Calu3 (cell line): ENCODE data around the gene SPAG4. TPM values are rescaled to one million over a fixed set of nuclear protein-coding genes. Genes with fewer than 3 reads are reported as not detected.

Experiments used
- BruUV-seq: library from RNA; stranded (reverse); fragments of 400-500 nt; replicated peaks from 2 replicates; lab custom pipeline; 2021; lab: Mats Ljungman, UMichigan
- CTCF ChIA-PET: fragments of 300-600 bp; sonication (Branson Sonifier 250); formaldehyde crosslinking; loops from one replicate; lab custom pipeline; 2022; ENCODE audit warnings: antibody characterized with exemption; lab: Charles Lee
- DNase-seq: peaks from one replicate; pipeline ENCODE4 v3.0.0; 2022
- H3K27ac Mint-ChIP-seq: one replicate; pipeline ENCODE4 v1.8.0; 2022; ENCODE audit warnings: mixed read lengths; ENCODE audit not compliant: unreplicated experiment
- H3K27me3 Mint-ChIP-seq: one replicate; pipeline ENCODE4 v1.8.0; 2022; ENCODE audit warnings: mixed read lengths; ENCODE audit not compliant: unreplicated experiment
- H3K36me3 Mint-ChIP-seq: one replicate; pipeline ENCODE4 v1.8.0; 2022; ENCODE audit warnings: mild to moderate bottlenecking, moderate library complexity, mixed read lengths; ENCODE audit not compliant: insufficient read depth, unreplicated experiment
- H3K4me1 Mint-ChIP-seq: one replicate; pipeline ENCODE4 v1.8.0; 2022; ENCODE audit warnings: mild to moderate bottlenecking, low read depth, mixed read lengths; ENCODE audit not compliant: unreplicated experiment
- H3K4me3 Mint-ChIP-seq: one replicate; pipeline ENCODE4 v1.8.0; 2022; ENCODE audit warnings: mild to moderate bottlenecking, low read depth, moderate library complexity, mixed read lengths; ENCODE audit not compliant: unreplicated experiment
- H3K9me3 Mint-ChIP-seq: one replicate; pipeline ENCODE4 v1.8.0; 2022; ENCODE audit warnings: low read depth, mixed read lengths; ENCODE audit not compliant: unreplicated experiment
- CTCF ChIP-seq: fragments of 200-600 bp; IDR thresholded peaks from one replicate; pipeline ENCODE4 v1.8.0; 2022; ENCODE audit warnings: antibody characterized with exemption; ENCODE audit not compliant: unreplicated experiment
- intact Hi-C: fragments of 100-400 bp; cut with micrococcal nuclease; formaldehyde crosslinking; loops from one replicate; pipeline ENCODE4 v1.10.0; 2022; ENCODE audit not compliant: unreplicated experiment
- total RNA-seq: library from RNA; stranded (reverse); gene quantifications from 2 replicates; pipeline ENCODE4 v1.2.3, GENCODE V29; 2022

The SPAG4 gene
- total RNA-seq, 1 experiment from 2014 or later, result 7.7 TPM

GRCh38 chr20:35587436-35587835, 28.2 kb upstream of the SPAG4 start:
- Mint-ChIP-seq H3K4me1 (no peaks in the 10 kb centered on the region), H3K4me3 (no peak overlapping the region), H3K27me3 (no peaks in the 10 kb centered on the region), H3K36me3 (peaks cover 19% of the 10 kb centered on the region), H3K27ac (no peak overlapping the region), H3K9me3 (no peaks in the 10 kb centered on the region)
- intact Hi-C loops, result no loop called here
- no peak for TF ChIP-seq CTCF
- no TSS peak for BruUV-seq
- CTCF ChIA-PET, result interaction anchor here (0.6 kb wide), 1 partner anchor 17 kb away, joined by 4 read pairs; no protein-coding TSS in a partner anchor
- DNase-seq, result no peak

GRCh38 chr20:35588397-35588796, 27.2 kb upstream of the SPAG4 start:
- Mint-ChIP-seq H3K4me3 (no peak overlapping the region), H3K36me3 (peaks cover 22% of the 10 kb centered on the region), H3K27me3 (no peaks in the 10 kb centered on the region), H3K4me1 (no peaks in the 10 kb centered on the region), H3K9me3 (no peaks in the 10 kb centered on the region), H3K27ac (no peak overlapping the region)
- DNase-seq, result no peak
- CTCF ChIA-PET, result no interaction called here
- TF ChIP-seq CTCF, result no peak
- no TSS peak for BruUV-seq
- intact Hi-C loops, result no loop called here

GRCh38 chr20:35592339-35592974, 23.2 kb upstream of the SPAG4 start:
- no peaks in the 10 kb centered on the region for H3K27me3 Mint-ChIP-seq
- intact Hi-C loops, result no loop called here
- CTCF ChIA-PET, result interaction anchor here (0.6 to 0.7 kb wide), 2 partner anchors 11 to 28 kb away, joined by 5 to 9 read pairs; no protein-coding TSS in a partner anchor
- peaks cover 23% of the 10 kb centered on the region for H3K36me3 Mint-ChIP-seq
- no peaks in the 10 kb centered on the region for H3K9me3 Mint-ChIP-seq
- no peak overlapping the region for H3K4me3 Mint-ChIP-seq
- no peak for TF ChIP-seq CTCF
- no TSS peak for BruUV-seq
- H3K27ac Mint-ChIP-seq, result no peak overlapping the region
- H3K4me1 Mint-ChIP-seq, result peaks cover 16% of the 10 kb centered on the region
- no peak for DNase-seq

- DNase-seq, result no peak
- Mint-ChIP-seq H3K4me1 (peaks cover 27% of the 10 kb centered on the region), H3K36me3 (peaks cover 27% of the 10 kb centered on the region), H3K4me3 (no peak overlapping the region), H3K27me3 (no peaks in the 10 kb centered on the region), H3K9me3 (no peaks in the 10 kb centered on the region), H3K27ac (no peak overlapping the region)
- CTCF ChIA-PET, result interaction anchor here (0.6 to 2.2 kb wide), 4 partner anchors 23 to 1216 kb away, joined by 3 to 8 read pairs (median 4); partner anchors contain the start of gene RBM39
- no peak for TF ChIP-seq CTCF
- no TSS peak for BruUV-seq
- intact Hi-C loops, result no loop called here
These were observed 20.2 kb upstream of the SPAG4 start for GRCh38 chr20:35595456-35595855.
